ENCODE data around the gene LRRC4C. TPM values are rescaled to one million over a fixed set of nuclear protein-coding genes. Genes with fewer than 3 reads are reported as not detected.

LRRC4C gene
- total and polyA plus RNA-seq, 4 donors = 0.10 to 0.93 (median 0.30) TPM

DNA sequence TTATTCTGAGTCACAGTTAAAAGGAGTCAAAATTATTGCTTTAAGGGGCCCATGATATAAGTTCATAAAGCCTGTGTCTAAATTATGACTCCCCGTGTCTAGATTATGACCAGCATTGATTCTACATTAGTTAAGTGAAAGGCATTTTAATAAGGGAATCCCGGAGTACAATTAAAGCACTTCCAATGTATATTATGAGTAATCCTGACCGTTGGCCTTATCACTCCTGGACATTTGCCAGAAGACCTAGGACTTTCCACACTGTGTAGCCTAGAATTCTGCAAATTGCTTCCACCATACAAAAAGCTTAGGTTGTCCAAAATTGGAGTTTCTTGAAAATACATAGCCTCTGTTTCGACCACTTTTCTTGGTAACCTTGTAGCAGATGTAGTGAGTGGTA lies 1292.6 kb downstream of the LRRC4C start:
- 66% methylated on average over 4 of the region's 4 CpGs for WGBS
- Histone ChIP-seq H3K27me3 (ENCODE audit: control insufficient read depth in 4 of 4, insufficient read depth in 4 of 4, low read length in 3 of 4) (no peaks in the 10 kb centered on the region), H3K9me3 (ENCODE audit: control insufficient read depth in 4 of 4, low read length in 3 of 4) (no peaks in the 10 kb centered on the region), H3K36me3 (ENCODE audit: control insufficient read depth in 4 of 4, insufficient read depth in 3 of 4, low read depth in 1 of 4, low read length in 3 of 4) (no peaks in the 10 kb centered on the region), H3K4me3 (ENCODE audit: low read depth in 1 of 3, low read length in 3 of 3) (no peak overlapping the region), H3K27ac (ENCODE audit: low read depth in 1 of 2, low read length in 2 of 2) (no peak overlapping the region), H3K9ac (ENCODE audit: low read depth in 1 of 2, low read length in 2 of 2) (no peak overlapping the region), H3K4me1 (ENCODE audit: control insufficient read depth in 4 of 4, insufficient read depth in 4 of 4, low read length in 3 of 4) (no peaks in the 10 kb centered on the region)
- no peak for DNase-seq (ENCODE audit: low spot score)
- TF ChIP-seq, protein P1, sequence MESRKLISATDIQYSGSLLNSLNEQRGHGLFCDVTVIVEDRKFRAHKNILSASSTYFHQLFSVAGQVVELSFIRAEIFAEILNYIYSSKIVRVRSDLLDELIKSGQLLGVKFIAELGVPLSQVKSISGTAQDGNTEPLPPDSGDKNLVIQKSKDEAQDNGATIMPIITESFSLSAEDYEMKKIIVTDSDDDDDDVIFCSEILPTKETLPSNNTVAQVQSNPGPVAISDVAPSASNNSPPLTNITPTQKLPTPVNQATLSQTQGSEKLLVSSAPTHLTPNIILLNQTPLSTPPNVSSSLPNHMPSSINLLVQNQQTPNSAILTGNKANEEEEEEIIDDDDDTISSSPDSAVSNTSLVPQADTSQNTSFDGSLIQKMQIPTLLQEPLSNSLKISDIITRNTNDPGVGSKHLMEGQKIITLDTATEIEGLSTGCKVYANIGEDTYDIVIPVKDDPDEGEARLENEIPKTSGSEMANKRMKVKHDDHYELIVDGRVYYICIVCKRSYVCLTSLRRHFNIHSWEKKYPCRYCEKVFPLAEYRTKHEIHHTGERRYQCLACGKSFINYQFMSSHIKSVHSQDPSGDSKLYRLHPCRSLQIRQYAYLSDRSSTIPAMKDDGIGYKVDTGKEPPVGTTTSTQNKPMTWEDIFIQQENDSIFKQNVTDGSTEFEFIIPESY (IDR thresholded peaks at IDR 0.05) = no peak
- TF ChIP-seq, protein P2, sequence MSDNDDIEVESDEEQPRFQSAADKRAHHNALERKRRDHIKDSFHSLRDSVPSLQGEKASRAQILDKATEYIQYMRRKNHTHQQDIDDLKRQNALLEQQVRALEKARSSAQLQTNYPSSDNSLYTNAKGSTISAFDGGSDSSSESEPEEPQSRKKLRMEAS (IDR thresholded peaks at IDR 0.05) = no peak
- TF ChIP-seq FOXA1 (IDR thresholded peaks at IDR 0.05) = no peak
- no peak for TF ChIP-seq EGR1 (IDR thresholded peaks at IDR 0.05; ENCODE audit: low read depth in 2 of 2)
- TF ChIP-seq HNF4G (IDR thresholded peaks at IDR 0.05) = no peak
- TF ChIP-seq, protein P3, sequence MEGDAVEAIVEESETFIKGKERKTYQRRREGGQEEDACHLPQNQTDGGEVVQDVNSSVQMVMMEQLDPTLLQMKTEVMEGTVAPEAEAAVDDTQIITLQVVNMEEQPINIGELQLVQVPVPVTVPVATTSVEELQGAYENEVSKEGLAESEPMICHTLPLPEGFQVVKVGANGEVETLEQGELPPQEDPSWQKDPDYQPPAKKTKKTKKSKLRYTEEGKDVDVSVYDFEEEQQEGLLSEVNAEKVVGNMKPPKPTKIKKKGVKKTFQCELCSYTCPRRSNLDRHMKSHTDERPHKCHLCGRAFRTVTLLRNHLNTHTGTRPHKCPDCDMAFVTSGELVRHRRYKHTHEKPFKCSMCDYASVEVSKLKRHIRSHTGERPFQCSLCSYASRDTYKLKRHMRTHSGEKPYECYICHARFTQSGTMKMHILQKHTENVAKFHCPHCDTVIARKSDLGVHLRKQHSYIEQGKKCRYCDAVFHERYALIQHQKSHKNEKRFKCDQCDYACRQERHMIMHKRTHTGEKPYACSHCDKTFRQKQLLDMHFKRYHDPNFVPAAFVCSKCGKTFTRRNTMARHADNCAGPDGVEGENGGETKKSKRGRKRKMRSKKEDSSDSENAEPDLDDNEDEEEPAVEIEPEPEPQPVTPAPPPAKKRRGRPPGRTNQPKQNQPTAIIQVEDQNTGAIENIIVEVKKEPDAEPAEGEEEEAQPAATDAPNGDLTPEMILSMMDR (IDR thresholded peaks at IDR 0.05; ENCODE audit: low read depth, low read length, missing input control) = no peak
- TF ChIP-seq RAD21 (IDR thresholded peaks at IDR 0.05) = no peak
- no peak for TF ChIP-seq TAF1 (conservative IDR thresholded peaks at IDR 0.05)
- TF ChIP-seq HNF4A (conservative IDR thresholded peaks at IDR 0.05) = no peak
- TF ChIP-seq, protein P4, sequence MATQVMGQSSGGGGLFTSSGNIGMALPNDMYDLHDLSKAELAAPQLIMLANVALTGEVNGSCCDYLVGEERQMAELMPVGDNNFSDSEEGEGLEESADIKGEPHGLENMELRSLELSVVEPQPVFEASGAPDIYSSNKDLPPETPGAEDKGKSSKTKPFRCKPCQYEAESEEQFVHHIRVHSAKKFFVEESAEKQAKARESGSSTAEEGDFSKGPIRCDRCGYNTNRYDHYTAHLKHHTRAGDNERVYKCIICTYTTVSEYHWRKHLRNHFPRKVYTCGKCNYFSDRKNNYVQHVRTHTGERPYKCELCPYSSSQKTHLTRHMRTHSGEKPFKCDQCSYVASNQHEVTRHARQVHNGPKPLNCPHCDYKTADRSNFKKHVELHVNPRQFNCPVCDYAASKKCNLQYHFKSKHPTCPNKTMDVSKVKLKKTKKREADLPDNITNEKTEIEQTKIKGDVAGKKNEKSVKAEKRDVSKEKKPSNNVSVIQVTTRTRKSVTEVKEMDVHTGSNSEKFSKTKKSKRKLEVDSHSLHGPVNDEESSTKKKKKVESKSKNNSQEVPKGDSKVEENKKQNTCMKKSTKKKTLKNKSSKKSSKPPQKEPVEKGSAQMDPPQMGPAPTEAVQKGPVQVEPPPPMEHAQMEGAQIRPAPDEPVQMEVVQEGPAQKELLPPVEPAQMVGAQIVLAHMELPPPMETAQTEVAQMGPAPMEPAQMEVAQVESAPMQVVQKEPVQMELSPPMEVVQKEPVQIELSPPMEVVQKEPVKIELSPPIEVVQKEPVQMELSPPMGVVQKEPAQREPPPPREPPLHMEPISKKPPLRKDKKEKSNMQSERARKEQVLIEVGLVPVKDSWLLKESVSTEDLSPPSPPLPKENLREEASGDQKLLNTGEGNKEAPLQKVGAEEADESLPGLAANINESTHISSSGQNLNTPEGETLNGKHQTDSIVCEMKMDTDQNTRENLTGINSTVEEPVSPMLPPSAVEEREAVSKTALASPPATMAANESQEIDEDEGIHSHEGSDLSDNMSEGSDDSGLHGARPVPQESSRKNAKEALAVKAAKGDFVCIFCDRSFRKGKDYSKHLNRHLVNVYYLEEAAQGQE (IDR thresholded peaks at IDR 0.05) = no peak
- TF ChIP-seq GABPA (IDR thresholded peaks at IDR 0.05 in 1 of 2, conservative IDR thresholded peaks at IDR 0.05 in 1 of 2) = no peak
- TF ChIP-seq RXRA (IDR thresholded peaks at IDR 0.05) = no peak
- TF ChIP-seq, protein P5, sequence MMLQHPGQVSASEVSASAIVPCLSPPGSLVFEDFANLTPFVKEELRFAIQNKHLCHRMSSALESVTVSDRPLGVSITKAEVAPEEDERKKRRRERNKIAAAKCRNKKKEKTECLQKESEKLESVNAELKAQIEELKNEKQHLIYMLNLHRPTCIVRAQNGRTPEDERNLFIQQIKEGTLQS (IDR thresholded peaks at IDR 0.05) = no peak

Data from liver (tissue), 9 donors.